ENCODE measurements around the gene BRD1.
A peak's percentile ranks its signal among the peaks of the same experiment; 100 is the strongest.

The BRD1 gene

GRCh38 chr22:49776891-49777290, 50.8 kb downstream of the BRD1 start:
- intact Hi-C loops (cut with DNase I): no loop called here
- no peak for DNase-seq

GRCh38 chr22:49775867-49776511, 51.7 kb downstream of the BRD1 start:
- no peak for DNase-seq
- intact Hi-C loops (cut with DNase I): no loop called here

- intact Hi-C loops (cut with DNase I): no loop called here
- no peak for DNase-seq
Measured at GRCh38 chr22:49775191-49775866, 52.3 kb downstream of the BRD1 start.

DNA sequence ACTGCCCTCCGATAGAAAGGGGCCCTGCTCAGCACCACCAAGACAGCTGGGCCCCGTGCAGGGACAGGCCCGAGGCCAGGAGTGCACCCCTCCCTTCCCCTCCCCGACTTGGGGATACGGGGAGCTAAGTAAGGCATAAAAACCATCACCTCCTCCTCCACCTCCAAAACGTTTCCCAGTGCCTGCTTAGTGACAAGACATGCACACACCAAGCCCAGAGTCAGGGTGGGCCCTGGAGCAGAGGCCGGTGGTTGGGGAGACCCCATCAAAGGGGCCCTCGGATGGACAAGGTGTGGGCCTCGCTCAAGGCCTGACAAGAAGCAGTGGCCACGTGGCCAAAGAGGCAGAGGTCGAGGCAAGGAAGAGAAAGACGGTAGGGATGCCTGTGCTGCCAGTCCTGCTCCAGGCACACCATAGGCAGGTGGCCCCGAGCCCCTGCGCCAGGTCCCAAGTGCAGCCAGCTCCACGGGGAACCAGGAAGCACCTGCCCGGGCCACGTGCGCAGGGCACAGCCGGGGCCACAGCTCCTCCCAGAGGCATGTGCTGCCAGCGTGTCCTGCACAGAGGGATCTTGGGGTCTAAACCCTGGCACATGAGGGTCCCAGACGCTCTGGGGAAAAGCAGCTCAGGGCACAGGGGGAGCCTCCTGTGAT, 53.0 kb downstream of the BRD1 start:
- intact Hi-C loops (cut with DNase I): no loop called here
- DNase-seq: no peak

- DNase-seq: no peak
- intact Hi-C loops (cut with DNase I): no loop called here
Measured at GRCh38 chr22:49774046-49774445, 53.6 kb downstream of the BRD1 start.

- intact Hi-C loops (cut with DNase I): no loop called here
- no peak for DNase-seq
Measured at GRCh38 chr22:49773531-49773930, 54.1 kb downstream of the BRD1 start.

- intact Hi-C loops (cut with DNase I): no loop called here
Measured at GRCh38 chr22:49772692-49773091, 55.0 kb downstream of the BRD1 start.

DNA sequence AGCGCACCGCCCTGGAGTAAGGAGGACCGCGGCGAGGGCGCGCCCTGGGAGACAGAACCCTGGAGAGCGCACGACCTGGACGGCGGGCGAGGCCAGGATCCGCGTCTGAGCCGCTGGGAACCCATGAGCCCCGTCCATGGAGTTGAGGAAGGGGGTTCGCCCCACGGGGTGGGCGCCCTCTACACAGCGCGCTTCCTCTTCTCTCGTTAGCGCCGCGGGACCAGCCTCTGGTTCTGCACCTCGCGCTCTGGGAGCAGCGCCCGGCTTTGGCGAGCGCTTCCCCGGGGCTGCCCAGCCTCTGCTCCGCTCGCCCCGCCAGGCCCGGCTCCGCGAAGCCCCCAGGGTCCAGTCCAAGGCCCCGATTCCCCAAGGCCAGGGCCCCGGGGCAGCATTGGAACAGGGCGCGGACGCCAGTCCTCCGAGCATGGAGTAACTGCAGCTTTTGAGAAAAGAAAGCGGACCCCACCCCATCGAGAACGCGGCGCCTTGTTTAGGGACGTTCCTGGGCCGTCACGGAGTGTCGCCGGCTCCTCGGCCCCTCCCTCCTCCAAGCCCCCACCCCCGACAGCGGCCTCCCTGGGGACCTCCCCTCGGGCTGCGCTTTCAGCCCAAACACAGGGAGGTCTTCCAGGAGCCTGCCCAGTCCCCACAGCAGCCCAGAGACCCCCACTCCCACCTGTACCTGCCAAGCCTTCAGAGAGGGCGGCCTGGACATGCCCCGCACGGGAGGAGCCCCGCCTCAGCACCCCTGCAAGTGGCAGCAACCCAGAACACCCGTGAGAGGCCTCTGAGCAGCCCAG, 56.2 kb downstream of the BRD1 start:
- DNase-seq: peak in 1 of 42 donors; percentile 3
- intact Hi-C loops (cut with DNase I): no loop called here

More at GRCh38 chr22:49772692-49773091, 55.0 kb downstream of the BRD1 start:
- no peak for DNase-seq

- intact Hi-C loops (cut with DNase I): no loop called here
- DNase-seq: peak in 2 of 42 donors; percentile 1 to 3
Measured at GRCh38 chr22:49770547-49771265, 57.0 kb downstream of the BRD1 start.

DNA sequence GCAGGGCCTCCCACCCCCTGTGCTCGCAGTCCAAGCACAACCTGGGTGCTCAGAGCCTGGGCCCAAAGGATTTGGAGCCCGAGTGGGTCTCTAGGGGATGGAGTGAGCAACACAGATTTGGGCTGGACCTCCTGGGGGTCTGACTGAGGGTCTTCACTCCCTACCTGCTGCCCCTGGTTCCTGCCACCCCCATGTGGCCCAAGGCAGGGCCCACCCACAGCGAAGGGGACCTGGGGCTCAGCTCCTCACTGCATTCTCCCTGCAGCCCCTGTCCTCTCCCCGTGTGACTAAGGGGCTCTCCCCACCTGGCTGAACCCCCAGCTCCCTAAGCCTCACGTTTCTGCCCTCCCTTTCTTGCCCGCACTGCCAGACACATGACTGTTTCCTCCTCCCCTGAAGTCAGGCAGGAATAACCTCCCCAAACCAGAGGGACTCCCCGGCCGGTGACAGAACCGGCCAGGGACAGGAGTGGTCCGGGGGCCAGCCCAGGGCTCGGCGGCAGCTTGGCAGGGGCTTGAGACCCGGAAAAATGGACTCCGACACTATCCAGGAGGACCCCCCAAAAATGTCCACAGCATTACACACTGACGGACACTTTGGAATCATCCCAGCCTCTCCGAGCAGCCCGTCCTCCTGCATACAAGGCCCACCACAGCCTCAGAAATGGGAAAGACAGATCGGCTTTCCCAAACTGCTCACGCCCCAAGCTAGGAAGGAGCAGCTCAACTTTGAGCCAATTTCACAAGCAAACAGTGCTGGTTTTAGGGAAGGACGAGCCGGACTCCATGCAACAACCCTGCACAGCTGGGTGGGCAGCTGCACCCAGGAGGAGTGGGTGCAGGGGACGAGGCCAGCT, 57.8 kb downstream of the BRD1 start:
- intact Hi-C loops (cut with DNase I): no loop called here
- peak in 2 of 42 donors; percentile 1 to 3 for DNase-seq

GRCh38 chr22:49768951-49769690, 58.6 kb downstream of the BRD1 start:
- DNase-seq: peak in 35 of 42 donors; percentile 17 to 75 (median 50)
- intact Hi-C loops (cut with DNase I): no loop called here

DNA sequence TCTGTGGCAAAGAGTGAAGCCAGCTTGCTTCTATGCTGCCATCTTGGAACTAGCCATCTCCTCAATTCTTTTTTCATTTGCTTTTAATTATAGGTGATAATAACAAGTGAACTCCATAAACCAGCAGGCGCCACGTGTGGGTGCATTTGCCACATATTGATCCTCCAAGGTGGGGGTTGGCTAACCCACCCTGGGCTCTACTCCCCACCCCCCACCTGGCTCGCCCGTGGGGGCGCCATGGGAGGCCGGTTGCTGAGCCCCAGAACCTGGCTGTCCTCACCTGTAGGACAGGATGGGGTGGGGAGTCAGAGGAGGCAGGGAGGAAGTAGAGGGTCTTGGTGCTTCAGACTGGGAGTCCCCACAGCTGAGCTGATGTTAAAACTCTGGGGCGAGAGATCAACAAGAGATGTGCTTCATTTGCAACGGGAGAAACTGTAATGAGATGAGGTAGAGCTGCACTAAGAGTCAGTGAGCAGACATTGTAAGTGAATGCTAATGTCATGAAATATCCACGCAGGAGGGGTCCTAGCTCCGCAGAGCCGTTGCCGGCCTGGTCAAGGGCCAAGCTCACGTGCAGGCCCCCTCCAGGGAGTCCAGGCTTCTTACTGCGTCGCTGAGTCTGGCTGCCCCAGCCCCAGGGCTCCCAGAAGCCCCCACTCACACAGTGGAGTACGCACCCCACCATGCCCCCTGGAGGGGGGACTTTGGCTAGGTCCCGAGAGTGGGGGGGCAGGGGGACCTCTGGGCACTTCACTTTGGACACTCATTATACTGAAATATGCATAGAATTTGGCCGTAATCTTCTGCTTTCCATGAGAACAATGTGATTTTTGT, 59.4 kb downstream of the BRD1 start:
- intact Hi-C loops (cut with DNase I): no loop called here
- peak in 12 of 42 donors; percentile 1 to 31 (median 8) for DNase-seq

GRCh38 chr22:49767355-49768062, 60.2 kb downstream of the BRD1 start:
- DNase-seq: peak in 21 of 42 donors; percentile 3 to 56 (median 24)
- intact Hi-C loops (cut with DNase I): no loop called here

DNA sequence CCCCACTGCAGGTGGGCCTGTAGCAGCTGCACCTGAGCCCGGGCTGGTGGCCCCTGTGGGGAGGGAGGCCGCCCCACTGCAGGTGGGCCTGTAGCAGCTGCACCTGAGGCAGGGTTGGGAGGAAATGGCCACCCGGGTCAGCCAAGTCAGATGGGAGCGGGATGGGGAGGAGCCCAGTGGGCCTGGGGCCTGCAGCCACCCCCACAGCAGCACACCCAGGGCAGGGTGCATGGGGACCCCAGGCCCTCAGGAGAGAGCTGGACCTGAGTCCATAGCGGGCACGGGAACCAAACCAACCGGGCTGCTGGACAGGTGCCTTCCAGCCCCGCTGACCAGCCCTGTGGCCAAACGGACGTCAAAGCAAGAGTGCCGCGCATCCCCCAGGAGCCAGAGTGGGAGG, 61.7 kb downstream of the BRD1 start:
- intact Hi-C loops (cut with DNase I): no loop called here
- peak in 18 of 42 donors; percentile 1 to 30 (median 10) for DNase-seq

GRCh38 chr22:49765091-49765771, 62.4 kb downstream of the BRD1 start:
- intact Hi-C loops (cut with DNase I): no loop called here
- peak in 21 of 42 donors; percentile 2 to 32 (median 8) for DNase-seq

All from head of caudate nucleus (tissue), 42 donors.